Fibroblast of the aortic adventitia (primary cell): Measurements from ENCODE around the gene BAD. TPM values are rescaled to one million over a fixed set of nuclear protein-coding genes. Genes with fewer than 3 reads are reported as not detected.

Experiments
- DNase-seq: peaks from one replicate; pipeline ENCODE4 v3.0.0-alpha.2; 2010; ENCODE audit warnings: low read depth
- H3K4me3 ChIP-seq: 2 replicates; pipeline ENCODE4 v1.5.1; 2011; ENCODE audit warnings: low read depth, mild to moderate bottlenecking, control low read depth, low read length, moderate library complexity
- CTCF ChIP-seq: IDR thresholded peaks from 2 replicates; pipeline ENCODE4 v1.5.1; 2011; ENCODE audit warnings: mild to moderate bottlenecking, low read length, control low read depth, inconsistent platforms; ENCODE audit not compliant: insufficient read depth
- total RNA-seq: library from RNA; depleted of rRNA; stranded (reverse); fragments of >200 nt; gene quantifications from 2 replicates; pipeline ENCODE4 v1.2.3, GENCODE V29; 2012; ENCODE audit warnings: low replicate concordance

Gene BAD
- total RNA-seq, 1 donor: 69.6 TPM

- no peak for DNase-seq
- no peak for TF ChIP-seq CTCF
- H3K4me3 ChIP-seq: no peak overlapping the region
Measured at GRCh38 chr11:64281957-64282770, 2.3 kb downstream of the BAD start.

GRCh38 chr11:64278576-64279190 is 5.8 kb downstream of the BAD start:
- no peak overlapping the region for H3K4me3 ChIP-seq
- no peak for DNase-seq
- no peak for TF ChIP-seq CTCF

- DNase-seq: no peak
- TF ChIP-seq CTCF: no peak
- no peak overlapping the region for H3K4me3 ChIP-seq
Measured at GRCh38 chr11:64276653-64277431, 7.6 kb downstream of the BAD start.

GRCh38 chr11:64275841-64276240 is 8.6 kb downstream of the BAD start:
- H3K4me3 ChIP-seq: no peak overlapping the region
- TF ChIP-seq CTCF: no peak

GRCh38 chr11:64275031-64275800 is 9.2 kb downstream of the BAD start:
- no peak overlapping the region for H3K4me3 ChIP-seq
- TF ChIP-seq CTCF: no peak
- no peak for DNase-seq

More at GRCh38 chr11:64275841-64276240, 8.6 kb downstream of the BAD start:
- no peak for DNase-seq

- no peak for TF ChIP-seq CTCF
- peak; percentile 100 for DNase-seq
- H3K4me3 ChIP-seq: peak overlapping the region; percentile 76
Measured at GRCh38 chr11:64269540-64270220, 14.8 kb downstream of the BAD start.
